Measurements from ENCODE around the gene TNRC6C. TPM values are rescaled to one million over a fixed set of nuclear protein-coding genes. Genes with fewer than 3 reads are reported as not detected.

The TNRC6C gene
- total and polyA plus RNA-seq, 4 donors: 2.2 to 25.9 (median 13.8) TPM

DNA sequence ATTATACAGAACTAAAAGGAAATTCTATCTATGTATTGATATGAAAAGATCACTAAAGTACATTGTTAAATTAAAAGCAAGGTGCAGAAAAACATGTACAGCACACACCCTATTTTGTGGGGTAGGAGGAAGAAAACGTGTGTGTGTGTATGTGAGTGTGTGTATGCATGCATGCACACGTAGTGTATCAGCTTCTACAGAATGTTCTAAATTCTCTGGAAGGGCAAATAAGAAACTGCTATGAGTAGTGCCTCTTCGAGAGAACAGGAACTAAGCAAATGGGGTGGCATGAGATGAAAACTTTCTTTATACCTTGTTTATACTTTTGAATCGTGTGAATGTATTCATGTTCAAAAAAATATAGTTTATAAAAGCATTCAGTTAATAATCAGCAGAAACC lies 111.2 kb downstream of the TNRC6C start:
- no peak overlapping the region for H3K4me3 ChIP-seq
- H3K27me3 ChIP-seq (ENCODE audit: control insufficient read depth in 3 of 3, insufficient read depth in 3 of 3, low read length in 2 of 3): no peaks in the 10 kb centered on the region
- TF ChIP-seq, protein P1, sequence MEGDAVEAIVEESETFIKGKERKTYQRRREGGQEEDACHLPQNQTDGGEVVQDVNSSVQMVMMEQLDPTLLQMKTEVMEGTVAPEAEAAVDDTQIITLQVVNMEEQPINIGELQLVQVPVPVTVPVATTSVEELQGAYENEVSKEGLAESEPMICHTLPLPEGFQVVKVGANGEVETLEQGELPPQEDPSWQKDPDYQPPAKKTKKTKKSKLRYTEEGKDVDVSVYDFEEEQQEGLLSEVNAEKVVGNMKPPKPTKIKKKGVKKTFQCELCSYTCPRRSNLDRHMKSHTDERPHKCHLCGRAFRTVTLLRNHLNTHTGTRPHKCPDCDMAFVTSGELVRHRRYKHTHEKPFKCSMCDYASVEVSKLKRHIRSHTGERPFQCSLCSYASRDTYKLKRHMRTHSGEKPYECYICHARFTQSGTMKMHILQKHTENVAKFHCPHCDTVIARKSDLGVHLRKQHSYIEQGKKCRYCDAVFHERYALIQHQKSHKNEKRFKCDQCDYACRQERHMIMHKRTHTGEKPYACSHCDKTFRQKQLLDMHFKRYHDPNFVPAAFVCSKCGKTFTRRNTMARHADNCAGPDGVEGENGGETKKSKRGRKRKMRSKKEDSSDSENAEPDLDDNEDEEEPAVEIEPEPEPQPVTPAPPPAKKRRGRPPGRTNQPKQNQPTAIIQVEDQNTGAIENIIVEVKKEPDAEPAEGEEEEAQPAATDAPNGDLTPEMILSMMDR (IDR thresholded peaks at IDR 0.05; ENCODE audit: control extremely low read depth, extremely low read depth): no peak
- WGBS, 2 donors: 68 to 79% methylated on average over 4 of the region's 4 CpGs
- peaks cover 0 to 2% (median 0%) of the 10 kb centered on the region in 5 donors for H3K4me1 ChIP-seq (ENCODE audit: control insufficient read depth in 5 of 5, insufficient read depth in 5 of 5, low read length in 5 of 5)
- no peak for ATAC-seq (ENCODE audit: insufficient read depth, low FRiP score)
- H3K36me3 ChIP-seq (ENCODE audit: control insufficient read depth in 4 of 4, insufficient read depth in 4 of 4, low read length in 4 of 4): peaks cover 25 to 56% (median 41%) of the 10 kb centered on the region in 4 donors
- no peak overlapping the region for H3K27ac ChIP-seq (ENCODE audit: low read depth in 1 of 2, low read length in 1 of 2)
- DNase-seq: no peak
- H3K9me3 ChIP-seq (ENCODE audit: control insufficient read depth in 4 of 4, insufficient read depth in 3 of 4, low read length in 3 of 4): no peaks in the 10 kb centered on the region
- H3K9ac ChIP-seq (ENCODE audit: insufficient read depth in 1 of 2, low read length in 2 of 2): no peak overlapping the region

DNA sequence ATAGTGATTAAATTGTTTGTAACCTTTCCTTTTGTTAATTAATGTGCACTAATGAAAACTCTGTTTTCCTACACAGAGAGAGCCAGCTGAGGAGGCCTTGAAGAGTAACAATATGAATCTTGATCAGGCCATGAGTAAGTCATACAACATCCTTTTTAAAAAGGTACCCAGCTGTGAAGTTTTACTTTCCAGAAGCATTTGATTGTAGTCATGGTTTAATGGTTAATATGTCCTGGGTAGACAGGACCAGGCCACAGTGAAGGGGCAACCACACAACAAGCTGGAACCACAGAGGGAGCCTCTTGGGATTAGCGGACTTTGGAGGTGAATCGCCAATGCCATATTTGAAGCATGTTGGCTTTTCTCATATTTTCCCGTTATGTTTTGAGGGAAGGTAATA lies 114.5 kb downstream of the TNRC6C start:
- TF ChIP-seq, protein P1 (IDR thresholded peaks at IDR 0.05; ENCODE audit: control extremely low read depth, extremely low read depth): no peak
- Histone ChIP-seq H3K27me3 (ENCODE audit: control insufficient read depth in 3 of 3, insufficient read depth in 3 of 3, low read length in 2 of 3) (no peaks in the 10 kb centered on the region), H3K9ac (ENCODE audit: insufficient read depth in 1 of 2, low read length in 2 of 2) (no peak overlapping the region), H3K27ac (ENCODE audit: low read depth in 1 of 2, low read length in 1 of 2) (no peak overlapping the region), H3K4me3 (no peak overlapping the region), H3K36me3 (ENCODE audit: control insufficient read depth in 4 of 4, insufficient read depth in 4 of 4, low read length in 4 of 4) (peaks cover 33 to 62% (median 42%) of the 10 kb centered on the region in 4 donors), H3K4me1 (ENCODE audit: control insufficient read depth in 5 of 5, insufficient read depth in 5 of 5, low read length in 5 of 5) (peaks cover 0 to 1% (median 0%) of the 10 kb centered on the region in 5 donors), H3K9me3 (ENCODE audit: control insufficient read depth in 4 of 4, insufficient read depth in 3 of 4, low read length in 3 of 4) (no peaks in the 10 kb centered on the region)
- WGBS, 2 donors: 94 to 99% methylated on average over 3 of the region's 3 CpGs
- no peak for ATAC-seq (ENCODE audit: insufficient read depth, low FRiP score)
- no peak for DNase-seq

DNA sequence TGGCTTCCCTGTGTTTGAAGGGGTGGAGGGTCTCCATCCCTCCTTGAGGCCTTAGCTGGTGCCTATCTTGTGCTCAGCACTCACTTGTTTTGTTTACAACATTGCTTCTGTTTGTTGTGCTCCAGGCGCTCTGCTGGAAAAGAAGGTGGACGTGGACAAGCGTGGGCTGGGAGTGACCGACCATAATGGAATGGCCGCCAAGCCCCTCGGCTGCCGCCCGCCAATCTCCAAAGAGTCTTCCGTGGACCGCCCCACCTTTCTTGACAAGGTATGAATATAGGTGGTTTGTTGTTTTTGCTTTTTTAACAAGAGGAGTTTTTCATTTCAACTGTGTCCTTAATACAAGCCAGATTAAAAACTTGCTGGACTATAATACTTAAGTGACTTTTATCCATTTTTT lies 116.5 kb downstream of the TNRC6C start:
- peaks cover 40 to 57% (median 46%) of the 10 kb centered on the region in 4 donors for H3K36me3 ChIP-seq (ENCODE audit: control insufficient read depth in 4 of 4, insufficient read depth in 4 of 4, low read length in 4 of 4)
- H3K4me1 ChIP-seq (ENCODE audit: control insufficient read depth in 5 of 5, insufficient read depth in 5 of 5, low read length in 5 of 5): peaks cover 0 to 1% (median 0%) of the 10 kb centered on the region in 5 donors
- DNase-seq: no peak
- no peak overlapping the region for H3K4me3 ChIP-seq
- no peak for ATAC-seq (ENCODE audit: insufficient read depth, low FRiP score)
- TF ChIP-seq, protein P1 (IDR thresholded peaks at IDR 0.05; ENCODE audit: control extremely low read depth, extremely low read depth): no peak
- no peaks in the 10 kb centered on the region for H3K27me3 ChIP-seq (ENCODE audit: control insufficient read depth in 3 of 3, insufficient read depth in 3 of 3, low read length in 2 of 3)
- 97% methylated on average over 10 of the region's 10 CpGs for WGBS, 2 donors
- no peak overlapping the region for H3K27ac ChIP-seq (ENCODE audit: low read depth in 1 of 2, low read length in 1 of 2)
- no peak overlapping the region for H3K9ac ChIP-seq (ENCODE audit: insufficient read depth in 1 of 2, low read length in 2 of 2)
- no peaks in the 10 kb centered on the region for H3K9me3 ChIP-seq (ENCODE audit: control insufficient read depth in 4 of 4, insufficient read depth in 3 of 4, low read length in 3 of 4)

- TF ChIP-seq, protein P1 (IDR thresholded peaks at IDR 0.05; ENCODE audit: control extremely low read depth, extremely low read depth): no peak
- Histone ChIP-seq H3K27ac (ENCODE audit: low read depth in 1 of 2, low read length in 1 of 2) (no peak overlapping the region), H3K27me3 (ENCODE audit: control insufficient read depth in 3 of 3, insufficient read depth in 3 of 3, low read length in 2 of 3) (no peaks in the 10 kb centered on the region), H3K4me3 (no peak overlapping the region), H3K4me1 (ENCODE audit: control insufficient read depth in 5 of 5, insufficient read depth in 5 of 5, low read length in 5 of 5) (peaks cover 0 to 1% (median 0%) of the 10 kb centered on the region in 5 donors), H3K36me3 (ENCODE audit: control insufficient read depth in 4 of 4, insufficient read depth in 4 of 4, low read length in 4 of 4) (peaks cover 41 to 57% (median 46%) of the 10 kb centered on the region in 4 donors), H3K9ac (ENCODE audit: insufficient read depth in 1 of 2, low read length in 2 of 2) (no peak overlapping the region), H3K9me3 (ENCODE audit: control insufficient read depth in 4 of 4, insufficient read depth in 3 of 4, low read length in 3 of 4) (no peaks in the 10 kb centered on the region)
- DNase-seq (no peak), ATAC-seq (ENCODE audit: insufficient read depth, low FRiP score) (no peak)
- WGBS, 2 donors: 87 to 94% methylated on average over 5 of the region's 5 CpGs
These were observed 117.0 kb downstream of the TNRC6C start for GRCh38 chr17:78075545-78075944.

All from lung (tissue), 12 donors.